Left ventricle myocardium superior (tissue), 1 donor: Measurements from ENCODE around the gene FAM156B. TPM values are rescaled to one million over a fixed set of nuclear protein-coding genes. Genes with fewer than 3 reads are reported as not detected.

Source experiments
- total RNA-seq: library from RNA; stranded (reverse); fragmentation: NEBNext Ultra II Directional; extraction: Animal tissue kit (Norgen Biotek cat#: 25700); gene quantifications from one replicate; pipeline ENCODE4 v1.2.1, GENCODE V29; 2021
- donor health status: DM: no; HTN: yes; CAD: no; lungs with severe emphysema.

The FAM156B gene
- total RNA-seq, 1 donor from 2014 or later = 5.9 TPM

Other genes starting within 250 kb of the FAM156B start
- gene SSX7, start 242.4 kb upstream of the FAM156B start, total RNA-seq = not detected
- not detected for gene SSX2, start 190.2 kb upstream of the FAM156B start, total RNA-seq
- not detected for gene SSX2B, start 146.1 kb upstream of the FAM156B start, total RNA-seq
- gene SPANXN5, start 99.9 kb upstream of the FAM156B start, total RNA-seq = not detected
- gene XAGE5, start 86.0 kb upstream of the FAM156B start, total RNA-seq = not detected
- not detected for gene XAGE3, start 29.2 kb upstream of the FAM156B start, total RNA-seq
- gene FAM156A, start 61.2 kb downstream of the FAM156B start, total RNA-seq = 7.3 TPM
- 0.50 TPM for gene GPR173, start 151.5 kb downstream of the FAM156B start, total RNA-seq
- gene TSPYL2, start 185.0 kb downstream of the FAM156B start, total RNA-seq = 38.6 TPM
- 4.8 TPM for gene KANTR, start 196.8 kb downstream of the FAM156B start, total RNA-seq